Lower leg skin (tissue), 3 donors: Measurements from ENCODE around the gene HFM1.

Experiments
- CTCF ChIP-seq, 3 donors: fragments of 450-650 bp; IDR thresholded peaks; one replicate each; pipeline ENCODE4 v1.5.1; 2016; ENCODE audit warnings: antibody characterized with exemption in 3 of 3, mild to moderate bottlenecking in 3 of 3, moderate library complexity in 2 of 3
- POLR2A ChIP-seq, 2 donors: fragments of 450-650 bp; IDR thresholded peaks; one replicate each; pipeline ENCODE4 v1.6.1; 2016 to 2017; ENCODE audit warnings: antibody characterized with exemption in 2 of 2, mild to moderate bottlenecking in 1 of 2, moderate library complexity in 1 of 2

- TF ChIP-seq CTCF (IDR thresholded peaks at IDR 0.05) (no peak), POLR2A (IDR thresholded peaks at IDR 0.05) (no peak)
These were observed 11.6 kb downstream of the HFM1 start for GRCh38 chr1:91393042-91393441.
